ENCODE results near the gene PCSK7.

GRCh38 chr11:117176186-117176585, 55.7 kb downstream of the PCSK7 start:
- TF ChIP-seq TAF1 (IDR thresholded peaks at IDR 0.05; ENCODE audit: low read depth, low read length), result no peak
- TF ChIP-seq GABPA (IDR thresholded peaks at IDR 0.05; ENCODE audit: borderline replicate concordance, insufficient read depth, low read length), result no peak
- no peak for TF ChIP-seq CTCF (IDR thresholded peaks at IDR 0.05; ENCODE audit: control extremely low read depth in 1 of 3, insufficient read depth in 1 of 3, low read depth in 1 of 3, low read length in 3 of 3)
- no peak for TF ChIP-seq ZNF274 (IDR thresholded peaks at IDR 0.05; ENCODE audit: borderline replicate concordance, extremely low read depth, low read length)

Data from H1 (cell line).